Parathyroid adenoma (tissue), 2 donors: ENCODE measurements around the gene MBP.

ENCODE experiments used
- H2AFZ ChIP-seq: fragments of 300-600 bp; sonication (generic); one replicate; pipeline ENCODE4 v1.7.0; 2017; ENCODE audit warnings: antibody characterized with exemption, mild to moderate bottlenecking
- H3K27ac ChIP-seq: fragments of 300-600 bp; sonication (generic); one replicate; pipeline ENCODE4 v1.7.0; 2017
- H3K27me3 ChIP-seq: fragments of 300-600 bp; sonication (generic); one replicate; pipeline ENCODE4 v1.7.0; 2017; ENCODE audit warnings: low read length; ENCODE audit not compliant: control insufficient read depth, insufficient read depth
- H3K36me3 ChIP-seq: fragments of 300-600 bp; sonication (generic); one replicate; pipeline ENCODE4 v1.7.0; 2017; ENCODE audit warnings: low read length; ENCODE audit not compliant: control insufficient read depth, insufficient read depth
- H3K4me1 ChIP-seq: fragments of 300-600 bp; sonication (generic); one replicate; pipeline ENCODE4 v1.7.0; 2017; ENCODE audit warnings: control low read depth
- H3K4me2 ChIP-seq: fragments of 300-600 bp; sonication (generic); one replicate; pipeline ENCODE4 v1.7.0; 2017; ENCODE audit warnings: low read length
- H3K4me3 ChIP-seq: fragments of 300-600 bp; sonication (generic); one replicate; pipeline ENCODE4 v1.7.0; 2017; ENCODE audit warnings: low read depth, low read length
- H3K79me2 ChIP-seq: fragments of 300-600 bp; sonication (generic); one replicate; pipeline ENCODE4 v1.7.0; 2017; ENCODE audit warnings: control low read depth
- H3K9ac ChIP-seq: fragments of 300-600 bp; sonication (generic); one replicate; pipeline ENCODE4 v1.7.0; 2017; ENCODE audit warnings: mild to moderate bottlenecking
- H3K9me3 ChIP-seq: fragments of 300-600 bp; sonication (generic); one replicate; pipeline ENCODE4 v1.7.0; 2017; ENCODE audit warnings: low read length; ENCODE audit not compliant: control insufficient read depth
- TF ChIP-seq, protein P1 (sequence below): fragments of 300-600 bp; sonication (generic); IDR thresholded peaks from one replicate; pipeline ENCODE4 v1.7.0; 2017; ENCODE audit warnings: antibody characterized with exemption, mild to moderate bottlenecking
- donor health status: primary hyperparathyroidism.

Gene MBP

GRCh38 chr18:77144451-77145118, 12.0 kb upstream of the MBP start:
- no peaks in the 10 kb centered on the region for H3K79me2 ChIP-seq
- H2AFZ ChIP-seq: no peak overlapping the region
- no peaks in the 10 kb centered on the region for H3K27me3 ChIP-seq
- no peaks in the 10 kb centered on the region for H3K9me3 ChIP-seq
- H3K4me1 ChIP-seq: peaks cover 10% of the 10 kb centered on the region
- TF ChIP-seq, protein P1, sequence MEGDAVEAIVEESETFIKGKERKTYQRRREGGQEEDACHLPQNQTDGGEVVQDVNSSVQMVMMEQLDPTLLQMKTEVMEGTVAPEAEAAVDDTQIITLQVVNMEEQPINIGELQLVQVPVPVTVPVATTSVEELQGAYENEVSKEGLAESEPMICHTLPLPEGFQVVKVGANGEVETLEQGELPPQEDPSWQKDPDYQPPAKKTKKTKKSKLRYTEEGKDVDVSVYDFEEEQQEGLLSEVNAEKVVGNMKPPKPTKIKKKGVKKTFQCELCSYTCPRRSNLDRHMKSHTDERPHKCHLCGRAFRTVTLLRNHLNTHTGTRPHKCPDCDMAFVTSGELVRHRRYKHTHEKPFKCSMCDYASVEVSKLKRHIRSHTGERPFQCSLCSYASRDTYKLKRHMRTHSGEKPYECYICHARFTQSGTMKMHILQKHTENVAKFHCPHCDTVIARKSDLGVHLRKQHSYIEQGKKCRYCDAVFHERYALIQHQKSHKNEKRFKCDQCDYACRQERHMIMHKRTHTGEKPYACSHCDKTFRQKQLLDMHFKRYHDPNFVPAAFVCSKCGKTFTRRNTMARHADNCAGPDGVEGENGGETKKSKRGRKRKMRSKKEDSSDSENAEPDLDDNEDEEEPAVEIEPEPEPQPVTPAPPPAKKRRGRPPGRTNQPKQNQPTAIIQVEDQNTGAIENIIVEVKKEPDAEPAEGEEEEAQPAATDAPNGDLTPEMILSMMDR: no peak
- H3K9ac ChIP-seq: no peak overlapping the region
- peak overlapping the region; percentile 19 for H3K4me2 ChIP-seq
- no peak overlapping the region for H3K27ac ChIP-seq
- no peak overlapping the region for H3K4me3 ChIP-seq
- no peaks in the 10 kb centered on the region for H3K36me3 ChIP-seq

- no peak overlapping the region for H2AFZ ChIP-seq
- no peak overlapping the region for H3K9ac ChIP-seq
- no peaks in the 10 kb centered on the region for H3K9me3 ChIP-seq
- H3K79me2 ChIP-seq: no peaks in the 10 kb centered on the region
- H3K27ac ChIP-seq: no peak overlapping the region
- H3K4me1 ChIP-seq: peaks cover 10% of the 10 kb centered on the region
- H3K4me2 ChIP-seq: no peak overlapping the region
- H3K27me3 ChIP-seq: no peaks in the 10 kb centered on the region
- H3K36me3 ChIP-seq: no peaks in the 10 kb centered on the region
- TF ChIP-seq, protein P1: no peak
- H3K4me3 ChIP-seq: no peak overlapping the region
Measured at GRCh38 chr18:77144046-77144445, 11.5 kb upstream of the MBP start.

GRCh38 chr18:77143196-77143595, 10.6 kb upstream of the MBP start:
- no peak overlapping the region for H3K9ac ChIP-seq
- no peak overlapping the region for H3K4me2 ChIP-seq
- H3K27me3 ChIP-seq: no peaks in the 10 kb centered on the region
- H2AFZ ChIP-seq: no peak overlapping the region
- H3K4me3 ChIP-seq: no peak overlapping the region
- no peaks in the 10 kb centered on the region for H3K79me2 ChIP-seq
- H3K9me3 ChIP-seq: no peaks in the 10 kb centered on the region
- no peak overlapping the region for H3K27ac ChIP-seq
- H3K4me1 ChIP-seq: peaks cover 10% of the 10 kb centered on the region
- TF ChIP-seq, protein P1: no peak
- no peaks in the 10 kb centered on the region for H3K36me3 ChIP-seq

DNA sequence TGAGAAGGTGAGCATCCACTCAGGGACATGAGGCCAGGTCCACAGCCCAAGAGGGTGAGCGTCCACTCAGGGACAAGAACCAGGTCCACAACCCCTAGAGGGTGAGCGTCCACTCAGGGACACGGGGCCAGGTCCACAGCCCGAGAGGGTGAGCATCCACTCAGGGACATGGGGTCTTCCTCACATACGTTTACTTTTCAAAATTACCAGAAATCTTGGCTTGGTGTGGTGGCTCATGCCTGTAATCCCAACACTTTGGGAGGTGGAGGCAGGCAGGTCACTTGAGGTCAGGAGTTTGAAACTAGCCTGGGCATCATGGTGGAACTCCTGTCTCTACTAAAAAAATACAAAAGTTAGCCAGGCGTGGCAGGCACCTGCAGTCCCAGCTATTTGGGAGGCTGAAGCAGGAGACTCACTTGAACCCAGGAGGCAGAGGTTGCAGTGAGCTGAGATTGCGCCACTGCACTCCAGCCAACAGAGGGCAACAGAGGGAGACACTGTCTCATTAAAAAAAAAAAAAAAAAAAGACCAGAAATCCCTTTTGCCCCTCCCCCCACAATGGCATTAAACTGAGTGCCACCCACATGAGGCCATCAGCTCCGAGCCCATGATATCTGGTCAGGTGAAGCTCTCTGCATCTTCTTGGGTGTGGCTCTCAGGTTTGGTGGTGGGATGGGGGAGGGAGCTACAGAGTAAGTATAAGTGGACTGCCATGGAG, 9.0 kb upstream of the MBP start:
- Histone ChIP-seq H3K9ac (no peak overlapping the region), H3K4me3 (no peak overlapping the region), H3K9me3 (no peaks in the 10 kb centered on the region), H3K4me2 (no peak overlapping the region), H3K79me2 (no peaks in the 10 kb centered on the region), H3K27ac (no peak overlapping the region), H3K4me1 (peaks cover 10% of the 10 kb centered on the region), H2AFZ (no peak overlapping the region), H3K27me3 (no peaks in the 10 kb centered on the region), H3K36me3 (no peaks in the 10 kb centered on the region)
- TF ChIP-seq, protein P1: peak; percentile 20
